ENCODE measurements around the gene ATP8A2. TPM values are rescaled to one million over a fixed set of nuclear protein-coding genes. Genes with fewer than 3 reads are reported as not detected.

The ATP8A2 gene
- total and polyA plus RNA-seq, 9 of the 15 experiments (the other 6 are each of a cell fraction or from before 2014, with no cell fraction given) = under 0.01 to 0.33 (median 0.06) TPM; not detected in 4

- no peak for TF ChIP-seq ARID4B (CRISPR knock-in tag; IDR thresholded peaks at IDR 0.05)
- TF ChIP-seq GTF2B (IDR thresholded peaks at IDR 0.05; ENCODE audit: extremely low read depth, insufficient read length) = no peak
- no peak for TF ChIP-seq EP300 (IDR thresholded peaks at IDR 0.05; ENCODE audit: low read length)
- TF ChIP-seq ZC3H8 (IDR thresholded peaks at IDR 0.05) = no peak
- no peak for TF ChIP-seq KDM2B (CRISPR knock-in tag; IDR thresholded peaks at IDR 0.05)
- TF ChIP-seq ATF6 (CRISPR knock-in tag; IDR thresholded peaks at IDR 0.05) = no peak
- no peak for TF ChIP-seq ELK3 (CRISPR knock-in tag; IDR thresholded peaks at IDR 0.05)
- TF ChIP-seq STAT6 (CRISPR knock-in tag; IDR thresholded peaks at IDR 0.05) = no peak
- TF ChIP-seq XRCC4 (IDR thresholded peaks at IDR 0.05; ENCODE audit: extremely low read depth, insufficient read depth, insufficient read length) = no peak
- no peak for TF ChIP-seq CREB1 (IDR thresholded peaks at IDR 0.05)
- TF ChIP-seq CREB1 (CRISPR knock-in tag; IDR thresholded peaks at IDR 0.05) = no peak
Measured at GRCh38 chr13:25945596-25945995, 573.8 kb downstream of the ATP8A2 start (continued).

Measured in K562 (cell line).